WTC11 (cell line): ENCODE results near the gene LIFR. TPM values are rescaled to one million over a fixed set of nuclear protein-coding genes. Genes with fewer than 3 reads are reported as not detected.

Experiments used
- ATAC-seq: fragments of 200-7000 bp; cut with Tn5 transposase; 2 replicates; pipeline ENCODE4 v1.10.0; 2021; ENCODE audit warnings: mild to moderate bottlenecking, moderate library complexity
- CTCF ChIA-PET: fragments of 300-600 bp; sonication (Branson Sonifier 250); formaldehyde crosslinking; loops from one replicate; lab custom pipeline; 2021; ENCODE audit warnings: antibody characterized with exemption; lab: Charles Lee
- POLR2A ChIA-PET: fragments of 350-600 bp; sonication (Branson Sonifier 250); formaldehyde crosslinking; loops from one replicate; lab custom pipeline; 2021; ENCODE audit warnings: antibody characterized with exemption; lab: Charles Lee
- DNase-seq: peaks from one replicate; pipeline ENCODE4 v3.0.0; 2021; ENCODE audit warnings: low spot score
- H3K27ac Mint-ChIP-seq: 2 replicates; pipeline ENCODE4 v1.8.0; 2021; ENCODE audit warnings: mixed read lengths
- H3K27me3 Mint-ChIP-seq: 2 replicates; pipeline ENCODE4 v1.8.0; 2021; ENCODE audit warnings: low read depth, mild to moderate bottlenecking, moderate library complexity, mixed read lengths
- H3K36me3 Mint-ChIP-seq: 2 replicates; pipeline ENCODE4 v1.8.0; 2021; ENCODE audit warnings: mixed read lengths
- H3K4me1 Mint-ChIP-seq: 2 replicates; pipeline ENCODE4 v1.8.0; 2022; ENCODE audit warnings: mixed read lengths
- H3K4me3 Mint-ChIP-seq: 2 replicates; pipeline ENCODE4 v1.8.0; 2021; ENCODE audit warnings: mild to moderate bottlenecking, moderate library complexity, mixed read lengths
- H3K9me3 Mint-ChIP-seq: 2 replicates; pipeline ENCODE4 v1.8.0; 2021; ENCODE audit warnings: mixed read lengths
- ARID4B ChIP-seq: sonication (generic); formaldehyde crosslinking; IDR thresholded peaks from 2 replicates; pipeline ENCODE4 v1.8.0; 2023; ENCODE audit warnings: missing genetic modification reagents, mild to moderate bottlenecking, borderline replicate concordance
- ATF2 ChIP-seq: sonication (generic); formaldehyde crosslinking; IDR thresholded peaks from 2 replicates; pipeline ENCODE4 v1.8.1; 2022; ENCODE audit warnings: low read depth, missing genetic modification reagents, borderline replicate concordance
- CDX4 ChIP-seq: fragments of 250-450 bp; sonication (Bioruptor Pico); IDR thresholded peaks from 2 replicates; pipeline ENCODE4 v1.9.0; 2021; ENCODE audit warnings: moderate library complexity, mild to moderate bottlenecking, inconsistent platforms, borderline replicate concordance
- CREB1 ChIP-seq: sonication (generic); formaldehyde crosslinking; IDR thresholded peaks from 2 replicates; pipeline ENCODE4 v1.8.0; 2023; ENCODE audit warnings: mild to moderate bottlenecking, missing genetic modification reagents
- E2F5 ChIP-seq: sonication (generic); formaldehyde crosslinking; IDR thresholded peaks from 2 replicates; pipeline ENCODE4 v1.8.1; 2022; ENCODE audit warnings: mild to moderate bottlenecking, moderate library complexity, missing genetic modification reagents
- ELF4 ChIP-seq: sonication (generic); formaldehyde crosslinking; IDR thresholded peaks from 2 replicates; pipeline ENCODE4 v1.8.1; 2022; ENCODE audit warnings: low read depth, mild to moderate bottlenecking, moderate library complexity, missing genetic modification reagents
- EMX1 ChIP-seq: fragments of 250-450 bp; sonication (Bioruptor Pico); IDR thresholded peaks from 2 replicates; pipeline ENCODE4 v1.8.0; 2021; ENCODE audit warnings: mild to moderate bottlenecking
- ETV6 ChIP-seq: sonication (generic); formaldehyde crosslinking; IDR thresholded peaks from 2 replicates; pipeline ENCODE4 v1.8.1; 2022; ENCODE audit warnings: mild to moderate bottlenecking, missing genetic modification reagents
- FOXP1 ChIP-seq: sonication (generic); formaldehyde crosslinking; IDR thresholded peaks from 2 replicates; pipeline ENCODE4 v1.8.0; 2022; ENCODE audit warnings: missing genetic modification reagents, mild to moderate bottlenecking, moderate library complexity, borderline replicate concordance
- IRF2 ChIP-seq: sonication (generic); formaldehyde crosslinking; IDR thresholded peaks from 2 replicates; pipeline ENCODE4 v1.8.0; 2022; ENCODE audit warnings: low read depth, missing genetic modification reagents, borderline replicate concordance
- JUN ChIP-seq: sonication (generic); formaldehyde crosslinking; IDR thresholded peaks from 2 replicates; pipeline ENCODE4 v1.8.0; 2023; ENCODE audit warnings: mild to moderate bottlenecking, missing genetic modification reagents
- MLX ChIP-seq: sonication (generic); formaldehyde crosslinking; IDR thresholded peaks from 2 replicates; pipeline ENCODE4 v1.8.1; 2023; ENCODE audit warnings: mild to moderate bottlenecking, missing genetic modification reagents, moderate library complexity
- NFATC4 ChIP-seq: fragments of 250-450 bp; sonication (Bioruptor Pico); IDR thresholded peaks from 2 replicates; pipeline ENCODE4 v1.9.0; 2021; ENCODE audit warnings: mild to moderate bottlenecking
- NFE2L1 ChIP-seq: sonication (generic); formaldehyde crosslinking; IDR thresholded peaks from 2 replicates; pipeline ENCODE4 v1.8.1; 2023; ENCODE audit warnings: missing genetic modification reagents
- NR3C1 ChIP-seq: sonication (generic); formaldehyde crosslinking; conservative IDR thresholded peaks from 2 replicates; pipeline ENCODE4 v1.8.1; 2023; ENCODE audit warnings: low read depth, mild to moderate bottlenecking, missing genetic modification reagents
- PRRX2 ChIP-seq: fragments of 250-450 bp; sonication (Bioruptor Pico); IDR thresholded peaks from 2 replicates; pipeline ENCODE4 v1.8.0; 2021; ENCODE audit warnings: mild to moderate bottlenecking
- TCF7 ChIP-seq: sonication (generic); formaldehyde crosslinking; IDR thresholded peaks from 2 replicates; pipeline ENCODE4 v1.8.0; 2022; ENCODE audit warnings: mild to moderate bottlenecking, low read depth, missing genetic modification reagents, moderate library complexity
- TEAD1 ChIP-seq: sonication (generic); formaldehyde crosslinking; IDR thresholded peaks from 2 replicates; pipeline ENCODE4 v1.8.0; 2022; ENCODE audit warnings: mild to moderate bottlenecking, missing genetic modification reagents
- ZNF219 ChIP-seq: sonication (generic); formaldehyde crosslinking; IDR thresholded peaks from 2 replicates; pipeline ENCODE4 v1.8.0; 2023; ENCODE audit warnings: missing genetic modification reagents, mild to moderate bottlenecking, borderline replicate concordance
- ZNF232 ChIP-seq: sonication (generic); formaldehyde crosslinking; IDR thresholded peaks from 2 replicates; pipeline ENCODE4 v1.8.0; 2022; ENCODE audit warnings: mild to moderate bottlenecking, missing genetic modification reagents
- ZSCAN18 ChIP-seq: fragments of 250-450 bp; sonication (Bioruptor Pico); IDR thresholded peaks from 2 replicates; pipeline ENCODE4 v2.1.2; 2022; ENCODE audit warnings: mild to moderate bottlenecking, moderate library complexity
- total RNA-seq: library from RNA; stranded (reverse); gene quantifications from 3 replicates; pipeline ENCODE4 v1.2.3, GENCODE V29; 2021

LIFR gene
- total RNA-seq, 1 experiment from 2014 or later: 14.4 TPM

- ChIA-PET CTCF (no interaction called here), POLR2A (no interaction called here)
- H3K4me1 Mint-ChIP-seq: peaks cover 10% of the 10 kb centered on the region
- no peaks in the 10 kb centered on the region; the same call in 1 of the 2 replicates for H3K27me3 Mint-ChIP-seq
- H3K9me3 Mint-ChIP-seq: no peaks in the 10 kb centered on the region
- no peaks in the 10 kb centered on the region for H3K36me3 Mint-ChIP-seq
- H3K27ac Mint-ChIP-seq: no peak overlapping the region
- H3K4me3 Mint-ChIP-seq: no peak overlapping the region
- TF ChIP-seq NFATC4 (no peak), EMX1 (CRISPR knock-in tag) (no peak), MLX (CRISPR knock-in tag) (no peak), FOXP1 (CRISPR knock-in tag) (no peak)
- ATAC-seq: no peak
- no peak for DNase-seq
Observed at GRCh38 chr5:38573521-38573920, 17.1 kb upstream of the LIFR start.

- ChIA-PET POLR2A (no interaction called here), CTCF (no interaction called here)
- Mint-ChIP-seq H3K27me3 (no peaks in the 10 kb centered on the region; the same call in 1 of the 2 replicates), H3K9me3 (no peaks in the 10 kb centered on the region), H3K27ac (no peak overlapping the region), H3K4me3 (no peak overlapping the region), H3K4me1 (no peaks in the 10 kb centered on the region), H3K36me3 (no peaks in the 10 kb centered on the region)
- ATAC-seq (no peak), DNase-seq (no peak)
- TF ChIP-seq JUN (CRISPR knock-in tag) (no peak), ELF4 (CRISPR knock-in tag) (no peak), TEAD1 (CRISPR knock-in tag) (no peak), ARID4B (CRISPR knock-in tag) (no peak), NR3C1 (CRISPR knock-in tag) (no peak), ATF2 (CRISPR knock-in tag) (no peak), ZNF219 (CRISPR knock-in tag) (no peak), E2F5 (CRISPR knock-in tag) (no peak), CDX4 (CRISPR knock-in tag) (no peak), PRRX2 (no peak), CREB1 (CRISPR knock-in tag) (no peak), MLX (CRISPR knock-in tag) (no peak), IRF2 (no peak), ZSCAN18 (CRISPR knock-in tag) (no peak), EMX1 (CRISPR knock-in tag) (no peak), ETV6 (no peak), NFE2L1 (CRISPR knock-in tag) (no peak), TCF7 (CRISPR knock-in tag) (no peak), ZNF232 (CRISPR knock-in tag) (no peak)
Observed at GRCh38 chr5:38569180-38569579, 12.7 kb upstream of the LIFR start.
